HFFc6 (cell line): Measurements from ENCODE around the gene LNP1. TPM values are rescaled to one million over a fixed set of nuclear protein-coding genes. Genes with fewer than 3 reads are reported as not detected.

Experiments
- DNase-seq: peaks from one replicate; pipeline ENCODE4 v3.0.0-alpha.2; 2018
- H3K27ac Mint-ChIP-seq: 2 replicates; pipeline ENCODE4 v1.8.0; 2020; ENCODE audit warnings: mild to moderate bottlenecking, mixed read lengths
- H3K27me3 Mint-ChIP-seq: 2 replicates; pipeline ENCODE4 v1.8.0; 2021; ENCODE audit warnings: mild to moderate bottlenecking, moderate library complexity, mixed read lengths; ENCODE audit not compliant: insufficient read depth
- H3K36me3 Mint-ChIP-seq: 2 replicates; pipeline ENCODE4 v1.8.0; 2021; ENCODE audit warnings: low read depth, mixed read lengths
- H3K4me1 Mint-ChIP-seq: 2 replicates; pipeline ENCODE4 v1.8.0; 2020; ENCODE audit warnings: low read depth, mixed read lengths
- H3K4me3 Mint-ChIP-seq: 2 replicates; pipeline ENCODE4 v1.8.0; 2020; ENCODE audit warnings: mild to moderate bottlenecking, moderate library complexity, mixed read lengths
- H3K9me3 Mint-ChIP-seq: 2 replicates; pipeline ENCODE4 v1.8.0; 2020; ENCODE audit warnings: mild to moderate bottlenecking, mixed read lengths
- total RNA-seq, 6 experiments: library from RNA; stranded (reverse); fragmentation: NEBNext Ultra II Directional; extraction: Animal tissue kit (Norgen Biotek cat#: 25700); gene quantifications; 2 replicates in 1 of 6; 3 replicates in 5 of 6; pipeline ENCODE4 v1.2.3, GENCODE V29; 2021
- TF ChIP-seq, protein P1 (sequence below): fragments of 200-600 bp; sonication (generic); IDR thresholded peaks from 2 replicates; pipeline ENCODE4 v1.5.0; 2021; ENCODE audit warnings: antibody characterized with exemption, mild to moderate bottlenecking

LNP1 gene
- total RNA-seq, 6 experiments from 2014 or later = 1.1 to 2.7 (median 1.6) TPM

DNA sequence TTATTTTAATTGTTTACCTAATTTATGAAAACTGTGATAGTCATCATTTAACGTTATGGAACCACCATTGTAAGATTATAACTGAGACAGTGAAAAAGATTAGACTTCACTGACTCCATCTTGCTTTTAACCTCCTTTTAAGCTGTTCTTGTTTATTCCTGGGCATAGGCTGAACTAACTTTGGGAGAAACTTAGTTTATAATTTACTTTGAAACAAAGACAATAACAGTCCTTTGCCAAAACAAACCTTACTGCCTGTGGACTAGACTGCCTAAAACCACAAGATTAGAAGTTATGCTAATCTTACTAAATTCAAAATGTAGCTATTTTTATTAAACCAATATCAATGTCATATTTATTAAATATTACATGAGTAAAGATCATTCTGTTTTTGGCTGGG is 46.7 kb downstream of the LNP1 start:
- no peak overlapping the region for H3K27ac Mint-ChIP-seq
- H3K4me1 Mint-ChIP-seq = no peaks in the 10 kb centered on the region
- DNase-seq = no peak
- TF ChIP-seq, protein P1, sequence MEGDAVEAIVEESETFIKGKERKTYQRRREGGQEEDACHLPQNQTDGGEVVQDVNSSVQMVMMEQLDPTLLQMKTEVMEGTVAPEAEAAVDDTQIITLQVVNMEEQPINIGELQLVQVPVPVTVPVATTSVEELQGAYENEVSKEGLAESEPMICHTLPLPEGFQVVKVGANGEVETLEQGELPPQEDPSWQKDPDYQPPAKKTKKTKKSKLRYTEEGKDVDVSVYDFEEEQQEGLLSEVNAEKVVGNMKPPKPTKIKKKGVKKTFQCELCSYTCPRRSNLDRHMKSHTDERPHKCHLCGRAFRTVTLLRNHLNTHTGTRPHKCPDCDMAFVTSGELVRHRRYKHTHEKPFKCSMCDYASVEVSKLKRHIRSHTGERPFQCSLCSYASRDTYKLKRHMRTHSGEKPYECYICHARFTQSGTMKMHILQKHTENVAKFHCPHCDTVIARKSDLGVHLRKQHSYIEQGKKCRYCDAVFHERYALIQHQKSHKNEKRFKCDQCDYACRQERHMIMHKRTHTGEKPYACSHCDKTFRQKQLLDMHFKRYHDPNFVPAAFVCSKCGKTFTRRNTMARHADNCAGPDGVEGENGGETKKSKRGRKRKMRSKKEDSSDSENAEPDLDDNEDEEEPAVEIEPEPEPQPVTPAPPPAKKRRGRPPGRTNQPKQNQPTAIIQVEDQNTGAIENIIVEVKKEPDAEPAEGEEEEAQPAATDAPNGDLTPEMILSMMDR = no peak
- H3K27me3 Mint-ChIP-seq = no peaks in the 10 kb centered on the region; the same call in 1 of the 2 replicates
- no peak overlapping the region for H3K4me3 Mint-ChIP-seq
- H3K36me3 Mint-ChIP-seq = peaks cover 15% of the 10 kb centered on the region; the same call in 1 of the 2 replicates
- peaks cover 15% of the 10 kb centered on the region for H3K9me3 Mint-ChIP-seq

DNA sequence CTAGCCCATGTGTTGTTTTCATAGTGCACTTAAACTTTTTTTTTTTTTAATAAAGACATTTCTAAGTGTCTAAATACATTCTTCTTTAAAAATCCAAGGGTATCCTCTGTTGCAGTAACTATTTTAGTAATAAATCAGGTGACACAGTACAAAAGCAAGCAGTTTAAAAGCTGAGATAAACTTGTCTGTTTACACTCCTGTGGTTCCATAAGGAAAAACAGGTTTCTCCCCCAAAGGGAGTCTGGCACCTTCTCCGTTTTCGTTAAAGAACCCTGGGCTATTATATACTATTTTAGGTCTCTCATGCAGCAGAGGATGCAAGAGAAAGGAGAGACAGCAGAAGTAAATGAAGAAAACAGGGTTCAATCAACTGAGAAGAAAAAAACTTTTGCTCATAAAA is 47.9 kb downstream of the LNP1 start:
- Mint-ChIP-seq H3K27me3 (no peaks in the 10 kb centered on the region; the same call in 1 of the 2 replicates), H3K9me3 (peaks cover 15% of the 10 kb centered on the region), H3K36me3 (peaks cover 15% of the 10 kb centered on the region; the same call in 1 of the 2 replicates), H3K4me3 (no peak overlapping the region), H3K27ac (no peak overlapping the region), H3K4me1 (no peaks in the 10 kb centered on the region)
- TF ChIP-seq, protein P1 = no peak
- no peak for DNase-seq

DNA sequence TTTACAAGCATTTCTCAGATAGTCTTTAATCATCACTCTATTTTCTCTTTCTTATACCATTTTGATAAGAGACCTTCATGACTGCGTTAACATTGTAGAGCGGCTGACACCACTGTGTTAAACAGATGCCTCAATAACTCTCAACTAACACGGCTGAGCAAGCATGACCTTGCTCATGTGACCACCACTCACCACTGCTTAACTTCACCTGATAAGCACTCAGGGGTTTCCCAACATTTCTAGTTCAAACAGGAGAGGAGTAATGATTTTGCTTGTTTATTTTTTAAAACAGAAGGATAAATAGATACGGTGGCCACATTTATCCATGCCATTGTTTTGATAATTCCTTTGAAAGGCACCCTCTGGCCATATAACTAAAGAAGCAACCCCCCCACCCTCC is 53.3 kb downstream of the LNP1 start:
- Mint-ChIP-seq H3K27me3 (no peaks in the 10 kb centered on the region; the same call in 1 of the 2 replicates), H3K36me3 (no peaks in the 10 kb centered on the region), H3K27ac (no peak overlapping the region), H3K9me3 (no peaks in the 10 kb centered on the region), H3K4me3 (no peak overlapping the region), H3K4me1 (no peaks in the 10 kb centered on the region)
- TF ChIP-seq, protein P1 = no peak
- DNase-seq = no peak

DNA sequence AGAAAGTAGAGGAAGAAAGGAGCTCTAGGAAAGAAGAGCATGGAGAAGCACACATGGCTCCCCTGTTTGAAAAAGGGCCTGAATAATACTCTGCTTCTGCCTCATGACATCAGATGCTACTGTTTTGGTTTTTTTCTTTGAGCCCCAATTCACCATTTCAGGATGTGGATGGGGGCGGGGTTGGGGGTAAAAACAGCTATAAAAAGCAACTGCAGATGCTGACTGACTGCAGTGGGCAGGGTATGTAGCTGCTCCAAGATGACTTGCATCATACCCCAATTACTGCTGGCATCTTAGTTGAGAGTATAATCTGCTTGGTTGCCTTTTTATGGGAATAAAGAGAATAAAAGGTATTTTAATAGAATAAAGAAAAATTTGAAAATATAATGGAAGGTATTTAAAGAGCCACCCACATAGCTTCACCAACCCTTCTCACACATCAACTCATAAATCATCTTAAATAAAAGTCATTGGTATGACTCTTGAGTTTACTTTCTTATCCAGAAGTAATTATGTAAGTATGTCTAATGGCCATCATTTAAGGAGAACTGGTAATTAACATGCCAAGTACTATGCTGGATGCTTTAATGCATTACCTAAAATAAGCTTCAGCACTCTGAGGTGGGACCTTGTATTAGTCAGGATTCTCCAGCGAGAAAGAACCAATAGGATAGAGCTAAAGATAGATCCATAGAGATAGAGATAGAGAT is 54.7 kb downstream of the LNP1 start:
- TF ChIP-seq, protein P1 = no peak
- H3K27ac Mint-ChIP-seq = no peak overlapping the region
- no peak overlapping the region for H3K4me3 Mint-ChIP-seq
- no peaks in the 10 kb centered on the region for H3K9me3 Mint-ChIP-seq
- H3K4me1 Mint-ChIP-seq = no peaks in the 10 kb centered on the region
- no peaks in the 10 kb centered on the region for H3K36me3 Mint-ChIP-seq
- H3K27me3 Mint-ChIP-seq = no peaks in the 10 kb centered on the region; the same call in 1 of the 2 replicates
- no peak for DNase-seq

DNA sequence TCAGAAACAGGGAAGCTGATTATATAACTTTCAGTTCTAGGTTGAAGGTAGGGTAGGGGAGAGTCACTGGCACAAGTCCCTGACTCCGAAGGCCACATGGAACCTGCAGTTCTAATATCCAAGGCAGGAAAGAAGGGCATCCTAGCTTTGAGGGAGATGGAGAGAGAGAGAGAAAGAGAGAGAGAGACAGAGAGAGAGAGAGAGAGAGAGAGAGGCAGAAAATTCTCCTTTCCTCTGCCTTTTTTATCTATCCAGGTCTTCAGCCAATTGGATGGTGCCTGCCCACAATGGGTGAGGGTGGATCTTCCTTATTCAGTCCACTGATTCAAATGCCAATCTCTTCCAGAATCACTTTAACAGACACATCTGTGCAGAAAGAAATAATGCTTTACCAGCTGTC is 55.4 kb downstream of the LNP1 start:
- Mint-ChIP-seq H3K27ac (no peak overlapping the region), H3K9me3 (no peaks in the 10 kb centered on the region), H3K27me3 (peaks cover 1% of the 10 kb centered on the region; the same call in 1 of the 2 replicates), H3K4me1 (no peaks in the 10 kb centered on the region), H3K4me3 (no peak overlapping the region), H3K36me3 (no peaks in the 10 kb centered on the region)
- DNase-seq = no peak
- TF ChIP-seq, protein P1 = no peak
